RPMI7951 (cell line): Measurements from ENCODE around the gene C16orf89. TPM values are rescaled to one million over a fixed set of nuclear protein-coding genes. Genes with fewer than 3 reads are reported as not detected.
A peak's percentile ranks its signal among the peaks of the same experiment; 100 is the strongest.

ENCODE experiments used
- DNase-seq: peaks from one replicate; pipeline ENCODE4 v3.0.0-alpha.2; 2012; ENCODE audit warnings: low read depth
- total RNA-seq: library from RNA; depleted of rRNA; stranded (reverse); fragments of >200 nt; shearing (Covaris generic); gene quantifications from 2 replicates; pipeline ENCODE4 v1.2.3, GENCODE V29; 2014

The C16orf89 gene
- total RNA-seq, 1 experiment from 2014 or later, result not detected

DNA sequence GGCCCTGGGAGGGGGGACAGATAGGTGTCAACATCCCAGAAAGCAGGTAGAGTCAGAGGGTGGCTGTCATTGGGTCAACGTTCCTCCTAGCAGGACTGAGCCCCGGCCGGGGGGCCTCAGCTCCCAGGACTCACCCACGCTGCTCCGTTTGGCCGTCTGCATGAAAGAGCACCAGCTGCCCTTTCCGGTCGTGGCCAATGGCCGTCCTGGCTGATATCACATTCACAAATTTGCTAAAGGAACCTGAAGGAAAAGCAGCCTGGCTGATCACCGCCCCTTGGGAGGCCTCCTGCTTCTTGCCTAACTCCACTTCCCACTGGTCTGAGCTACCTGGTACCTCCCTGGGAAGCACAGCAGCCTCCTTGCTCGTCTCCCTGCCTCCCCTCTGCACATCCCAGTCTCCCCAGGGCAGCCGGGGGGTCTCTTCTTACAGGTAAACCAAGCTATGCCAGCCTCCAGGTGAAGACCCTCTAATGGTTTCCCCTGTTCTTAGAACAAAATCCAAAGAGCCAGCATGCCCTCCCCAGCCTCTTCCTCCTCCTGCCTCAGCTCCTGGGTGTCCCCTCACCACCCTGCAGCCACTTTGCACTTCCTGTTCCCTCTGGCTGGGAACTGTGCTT lies 35.4 kb downstream of the C16orf89 start:
- DNase-seq, result no peak

DNA sequence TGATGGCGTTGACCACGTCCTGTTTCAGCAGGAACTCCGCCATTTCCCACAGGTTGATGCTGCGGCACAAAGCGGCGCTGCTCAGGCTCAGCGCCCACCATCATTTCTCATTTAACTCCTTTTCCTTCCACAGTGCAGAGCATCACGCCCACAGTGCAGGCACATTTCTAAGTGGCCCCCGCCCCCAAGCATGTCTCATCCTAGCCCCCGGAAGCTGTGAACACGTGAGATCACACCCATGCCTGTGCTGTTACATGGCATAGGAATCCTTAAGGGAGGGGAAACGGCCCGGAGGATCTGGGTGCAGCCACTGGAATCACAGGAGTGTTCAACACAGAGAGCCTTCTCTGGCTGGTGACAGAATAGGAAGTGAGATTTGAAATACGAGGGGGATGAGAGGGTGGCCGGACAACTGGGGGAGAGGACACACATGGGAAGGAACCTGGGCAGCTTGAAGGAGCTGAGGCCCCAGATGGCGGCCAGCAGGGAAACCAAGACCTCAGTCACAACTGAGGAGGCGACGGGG lies 36.7 kb downstream of the C16orf89 start:
- no peak for DNase-seq

DNA sequence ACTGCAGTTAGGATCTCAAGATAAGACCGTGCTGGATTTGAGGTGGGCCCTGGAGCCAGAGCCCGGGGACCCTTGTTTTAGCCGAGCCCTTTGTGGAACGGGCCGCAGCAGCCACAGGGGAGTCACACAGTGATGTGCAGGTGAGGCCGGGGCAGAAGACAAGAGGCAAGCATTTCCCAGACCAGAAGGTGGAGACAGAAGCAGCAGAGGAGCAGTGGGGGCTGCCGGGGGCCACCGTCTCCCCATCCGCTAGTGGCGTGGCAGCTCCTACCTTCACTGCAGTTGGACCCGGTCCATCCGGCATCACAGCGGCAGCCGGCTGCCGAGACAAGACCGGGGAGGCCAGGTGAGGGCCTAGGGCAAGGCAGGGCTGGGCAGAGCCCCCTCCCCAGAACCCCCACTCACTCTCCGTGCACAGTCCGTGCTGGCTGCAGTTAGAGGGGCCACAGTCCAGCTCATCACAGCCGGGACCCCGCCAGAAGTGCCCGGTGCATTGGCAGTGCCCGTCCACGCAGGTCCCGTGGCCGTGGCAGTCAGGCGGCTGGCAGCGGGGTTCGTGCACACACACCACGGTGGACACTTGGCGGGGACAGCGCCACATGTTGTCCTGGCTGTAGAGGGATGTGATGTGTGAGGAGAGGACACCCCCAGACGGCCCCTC lies 38.1 kb downstream of the C16orf89 start:
- DNase-seq, result no peak

DNA sequence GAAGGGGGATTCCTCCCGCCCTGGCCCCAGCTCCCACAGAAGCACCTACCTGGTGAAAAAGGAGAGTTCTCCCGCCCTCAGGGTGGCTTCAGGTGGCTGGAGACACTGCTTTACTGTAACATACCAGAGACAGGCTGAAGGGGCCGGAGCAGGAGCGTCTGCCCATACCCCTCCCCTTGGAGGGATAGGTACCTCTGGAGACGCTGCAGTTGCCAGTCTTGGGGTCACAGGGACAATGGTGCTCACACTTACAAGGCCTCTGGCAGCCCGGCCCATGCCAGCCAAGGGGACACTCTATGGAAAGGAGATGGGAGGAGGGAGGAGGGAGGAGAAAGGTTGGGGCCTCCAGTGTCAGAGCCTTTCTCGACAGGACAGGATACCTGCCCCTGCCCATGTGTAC lies 38.7 kb downstream of the C16orf89 start:
- DNase-seq, result no peak

DNA sequence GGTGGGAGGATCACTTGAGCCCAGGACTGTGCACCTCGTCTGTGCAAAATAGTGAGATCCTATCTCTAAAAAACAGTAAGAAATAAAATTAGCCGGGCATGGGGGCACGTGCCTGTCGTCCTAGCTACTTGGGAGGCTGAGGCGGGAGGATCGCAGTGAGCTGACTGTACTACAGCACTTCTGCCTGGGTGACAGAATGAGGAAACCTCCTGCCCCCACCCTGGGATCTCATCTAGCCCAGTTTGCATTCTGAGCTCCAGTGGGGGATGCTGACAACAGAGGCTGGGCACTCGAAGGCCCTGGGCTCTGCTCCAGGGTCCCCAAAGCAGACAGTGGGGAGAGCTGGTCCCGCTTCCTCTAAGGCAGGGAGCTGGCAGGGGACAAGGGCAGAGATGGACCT lies 39.1 kb downstream of the C16orf89 start:
- DNase-seq, result no peak

DNA sequence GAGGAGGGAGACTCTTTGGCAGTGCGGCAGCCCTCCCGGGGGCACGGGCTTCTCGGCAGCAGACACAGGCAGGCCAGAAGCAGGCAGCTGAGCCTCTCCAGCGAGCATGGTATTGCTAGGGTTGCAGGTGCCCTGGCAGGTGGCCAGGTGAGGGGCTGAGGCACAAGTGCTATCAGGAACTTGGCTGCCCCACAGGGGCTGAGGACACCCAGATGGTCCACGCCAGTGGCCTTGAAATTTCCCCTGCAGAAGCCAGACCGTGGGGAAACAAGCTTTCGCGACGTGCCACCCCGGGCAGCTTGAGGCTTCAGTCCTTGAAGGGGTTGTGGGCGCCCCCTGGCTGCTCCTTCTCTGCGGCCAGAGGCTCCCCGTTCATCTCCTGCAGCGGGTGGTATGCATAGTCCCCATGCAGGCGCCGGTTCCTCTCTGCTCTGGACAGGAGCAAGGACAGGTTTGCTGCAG lies 40.6 kb downstream of the C16orf89 start:
- DNase-seq, result no peak

DNA sequence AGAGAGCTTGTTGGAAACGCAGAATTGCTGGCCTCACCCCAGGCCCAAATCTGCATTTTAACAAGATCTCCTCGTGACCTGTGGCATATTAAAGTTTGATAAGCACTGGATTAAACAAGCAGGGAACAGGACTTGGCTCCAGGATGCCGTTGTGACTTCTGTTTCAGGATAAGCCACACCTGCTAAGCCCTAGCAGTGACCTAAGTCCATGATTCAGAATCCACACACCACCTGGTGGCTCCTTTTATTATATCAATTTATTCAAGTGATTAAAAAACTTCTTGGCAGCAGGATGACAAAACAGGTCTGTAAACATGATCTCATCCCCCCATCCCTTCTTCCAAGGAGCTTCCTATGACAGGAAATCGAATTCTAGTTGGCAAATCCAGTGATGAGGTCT lies 41.1 kb downstream of the C16orf89 start:
- DNase-seq, result peak; percentile 17

DNA sequence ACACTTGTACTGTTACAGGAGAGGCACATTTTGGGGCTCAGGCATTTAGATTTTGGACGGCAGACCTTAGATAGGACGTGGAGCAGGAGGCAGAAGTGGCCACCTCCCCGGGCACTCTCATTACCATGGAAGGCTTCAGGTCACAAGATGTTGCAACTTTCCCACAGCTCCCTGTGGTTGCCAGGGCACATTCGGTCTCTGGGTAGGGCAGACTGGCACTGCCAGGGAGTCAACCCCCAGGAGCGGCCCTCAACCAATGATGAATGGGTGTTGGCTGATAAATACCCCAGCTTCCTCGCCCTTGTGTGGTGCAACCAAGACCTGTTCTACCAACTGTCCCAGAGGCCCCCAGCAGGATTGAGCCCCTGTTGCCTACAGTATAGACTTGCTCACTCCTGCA lies 43.2 kb downstream of the C16orf89 start:
- no peak for DNase-seq

DNA sequence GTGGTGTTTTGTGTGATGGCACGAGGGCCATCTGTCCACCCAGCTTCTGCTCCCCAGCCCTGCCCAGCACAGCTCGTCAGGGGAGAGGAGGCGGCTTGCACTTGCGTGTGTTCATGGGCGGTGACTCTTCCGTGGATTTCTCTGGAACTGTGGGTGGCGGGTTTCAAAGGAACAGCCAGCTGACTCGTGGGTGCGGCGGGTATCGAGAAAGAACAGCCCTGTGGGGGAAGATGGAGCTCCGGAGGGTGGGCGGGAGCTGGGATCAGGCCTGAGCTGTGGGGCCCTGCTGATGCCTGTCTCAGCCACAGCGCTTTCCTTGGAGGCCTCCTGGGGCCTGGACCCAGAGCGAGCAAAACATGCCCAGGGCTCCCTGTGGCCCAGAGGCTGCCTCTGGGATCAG lies 45.2 kb downstream of the C16orf89 start:
- no peak for DNase-seq

DNA sequence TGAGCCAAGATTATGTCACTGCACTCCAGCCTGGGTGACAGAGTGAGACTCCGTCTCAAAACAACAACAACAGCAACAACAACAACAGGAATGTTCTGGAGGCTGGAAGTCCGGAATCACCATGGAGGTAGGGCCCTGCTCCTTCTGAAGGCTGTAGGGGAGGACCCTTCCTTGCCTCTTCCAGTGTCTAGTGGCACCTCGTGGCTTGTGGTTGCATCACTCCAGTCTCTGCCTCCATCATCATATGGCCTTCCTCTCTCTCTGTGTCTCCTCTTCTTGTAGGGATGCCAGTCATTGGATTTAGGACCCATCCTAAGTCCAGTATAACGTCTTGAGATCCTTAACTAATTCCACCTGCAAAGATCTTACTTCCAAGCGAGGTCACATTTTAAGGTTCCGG lies 46.0 kb downstream of the C16orf89 start:
- DNase-seq, result no peak

DNA sequence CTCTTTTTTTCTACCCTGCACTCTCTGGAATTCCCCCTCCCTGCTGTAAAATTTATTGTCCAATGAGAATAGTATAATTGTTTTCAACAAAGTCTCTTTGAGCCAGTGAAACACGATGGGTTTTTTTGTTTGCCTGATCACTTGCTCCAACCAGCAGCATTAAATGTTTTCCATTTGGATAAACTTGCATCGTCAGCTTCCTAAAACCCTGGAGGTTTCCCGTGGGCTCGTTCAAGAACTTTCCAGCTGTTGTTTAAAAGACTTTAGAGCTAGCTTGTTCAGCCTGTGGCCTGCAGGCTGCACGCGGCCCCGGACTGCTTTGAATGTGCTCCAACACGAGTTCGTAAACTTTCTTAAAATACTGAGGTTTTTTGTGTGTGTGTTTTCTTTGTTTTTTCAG lies 47.0 kb downstream of the C16orf89 start:
- no peak for DNase-seq

DNA sequence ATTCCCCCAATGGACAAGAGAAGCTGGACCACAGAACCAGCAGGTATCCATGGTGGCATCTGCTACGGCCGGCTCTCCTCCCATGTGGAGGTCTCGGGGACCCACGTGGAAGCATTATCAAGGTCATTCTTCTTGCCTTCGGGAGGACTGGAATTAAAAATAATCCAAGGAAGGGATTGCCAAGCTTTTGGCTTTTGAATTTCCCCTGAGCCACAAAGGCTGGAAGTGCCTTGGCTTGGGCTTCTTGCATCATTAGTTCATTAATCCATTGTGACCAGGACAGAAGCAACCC lies 48.1 kb downstream of the C16orf89 start:
- DNase-seq, result no peak

DNA sequence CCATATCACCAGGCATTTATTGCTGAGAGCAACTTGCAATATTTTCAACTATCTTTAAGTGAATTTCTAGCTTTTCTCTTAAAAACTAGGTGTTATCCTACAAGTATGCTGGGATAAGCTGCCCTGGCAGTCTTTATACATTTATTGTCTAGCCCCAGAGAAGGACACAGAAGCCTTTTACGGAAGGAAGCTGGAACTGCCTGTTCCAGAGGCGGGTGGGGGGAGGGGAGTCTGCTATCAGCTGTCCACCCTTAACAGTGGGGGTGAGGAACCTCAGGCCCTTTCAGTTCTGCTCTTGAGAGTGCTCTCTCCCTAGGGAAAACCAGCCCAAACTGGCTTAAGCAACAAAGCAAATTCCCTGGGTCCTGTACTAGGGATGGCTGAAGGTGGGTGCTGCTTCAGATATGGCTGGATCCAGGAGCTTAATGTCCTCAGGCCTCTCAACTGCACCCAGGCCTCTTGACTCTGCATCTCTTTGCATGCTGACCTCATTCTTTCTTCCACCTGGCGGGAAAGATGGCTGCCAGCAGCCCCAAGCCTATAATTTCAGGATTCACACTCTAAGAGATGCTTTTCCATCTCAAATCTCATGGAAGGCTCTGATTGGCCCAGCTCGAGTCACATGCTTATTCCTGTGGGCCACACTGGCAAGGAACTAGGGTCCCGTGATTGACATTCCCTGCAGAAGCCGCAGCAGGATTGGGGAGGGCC lies 48.6 kb downstream of the C16orf89 start:
- no peak for DNase-seq

DNA sequence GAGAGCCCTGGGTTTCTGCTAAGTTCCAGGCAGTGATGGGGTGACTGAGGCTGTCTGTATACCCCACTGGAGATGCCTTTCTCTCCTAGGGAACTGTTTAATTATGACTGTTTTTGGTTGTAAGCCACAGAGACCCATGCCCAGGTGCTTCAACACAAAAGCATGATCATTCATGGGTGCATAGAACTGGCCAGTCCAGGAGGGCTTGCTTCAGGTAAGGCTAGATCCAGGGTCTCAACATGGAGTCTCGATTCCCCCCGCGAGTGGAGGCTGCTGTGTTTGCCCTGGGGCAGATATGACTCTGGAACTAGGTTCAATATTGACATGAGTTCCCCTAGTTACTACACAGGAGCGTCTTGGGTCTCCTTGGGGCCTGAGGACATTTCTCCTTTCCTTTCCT lies 49.9 kb downstream of the C16orf89 start:
- no peak for DNase-seq

DNA sequence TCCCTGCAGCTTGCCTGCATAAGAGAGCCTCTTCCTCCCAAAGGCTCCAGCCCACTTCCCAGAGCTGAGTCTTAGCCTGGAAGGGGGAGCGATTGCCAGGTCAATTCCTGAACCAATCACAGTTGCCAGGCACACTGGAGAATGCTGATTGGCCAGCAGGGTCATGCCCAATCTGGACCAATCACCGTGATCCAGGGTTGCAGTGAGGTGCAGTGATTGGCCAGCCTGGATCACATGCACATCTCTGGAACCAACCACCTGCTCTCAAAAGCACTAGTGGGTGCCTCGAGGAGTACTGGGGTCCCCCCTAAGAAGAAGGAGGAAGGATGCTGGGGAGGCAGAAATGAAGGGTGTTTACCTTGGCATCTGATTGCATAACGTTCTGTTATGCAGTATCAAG lies 50.4 kb downstream of the C16orf89 start:
- DNase-seq, result no peak

DNA sequence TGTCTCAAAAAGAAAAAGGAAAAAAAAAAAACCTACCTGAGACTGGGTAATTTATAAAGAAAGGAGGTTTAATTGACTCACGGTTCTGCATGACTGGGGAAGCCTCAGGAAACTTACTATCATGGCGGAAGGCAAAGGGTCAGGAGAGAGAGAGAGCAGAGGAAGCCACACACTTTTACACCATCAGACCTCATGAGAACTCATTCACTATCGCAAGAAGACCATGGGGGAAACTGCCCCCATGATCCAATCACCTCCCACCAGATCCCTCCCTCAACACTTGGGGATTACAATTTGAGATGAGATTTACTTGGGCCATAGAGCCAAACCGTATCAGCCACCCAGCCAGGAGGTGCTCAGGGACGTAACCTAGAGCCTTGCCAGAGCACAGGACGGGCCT lies 52.9 kb downstream of the C16orf89 start:
- DNase-seq, result no peak

DNA sequence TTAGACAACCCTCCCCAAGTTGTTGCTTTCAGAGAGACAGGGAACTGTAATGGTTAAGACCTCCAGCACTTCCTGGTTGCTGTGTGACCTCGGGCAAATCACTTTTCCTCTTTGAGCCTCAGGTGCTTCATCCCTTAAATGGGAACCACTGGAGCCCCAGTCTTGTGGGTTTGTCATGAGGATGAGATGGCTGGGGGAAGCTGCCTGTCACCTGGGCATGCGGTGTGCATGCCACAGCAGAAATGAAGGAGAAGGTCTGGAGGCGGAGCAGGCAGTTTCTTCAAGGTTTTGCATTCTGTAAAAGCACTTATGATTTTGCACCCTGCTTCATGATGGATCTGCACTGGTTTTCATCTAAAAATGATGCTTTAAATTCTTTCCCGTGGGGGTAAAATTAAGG lies 54.1 kb downstream of the C16orf89 start:
- DNase-seq, result no peak

DNA sequence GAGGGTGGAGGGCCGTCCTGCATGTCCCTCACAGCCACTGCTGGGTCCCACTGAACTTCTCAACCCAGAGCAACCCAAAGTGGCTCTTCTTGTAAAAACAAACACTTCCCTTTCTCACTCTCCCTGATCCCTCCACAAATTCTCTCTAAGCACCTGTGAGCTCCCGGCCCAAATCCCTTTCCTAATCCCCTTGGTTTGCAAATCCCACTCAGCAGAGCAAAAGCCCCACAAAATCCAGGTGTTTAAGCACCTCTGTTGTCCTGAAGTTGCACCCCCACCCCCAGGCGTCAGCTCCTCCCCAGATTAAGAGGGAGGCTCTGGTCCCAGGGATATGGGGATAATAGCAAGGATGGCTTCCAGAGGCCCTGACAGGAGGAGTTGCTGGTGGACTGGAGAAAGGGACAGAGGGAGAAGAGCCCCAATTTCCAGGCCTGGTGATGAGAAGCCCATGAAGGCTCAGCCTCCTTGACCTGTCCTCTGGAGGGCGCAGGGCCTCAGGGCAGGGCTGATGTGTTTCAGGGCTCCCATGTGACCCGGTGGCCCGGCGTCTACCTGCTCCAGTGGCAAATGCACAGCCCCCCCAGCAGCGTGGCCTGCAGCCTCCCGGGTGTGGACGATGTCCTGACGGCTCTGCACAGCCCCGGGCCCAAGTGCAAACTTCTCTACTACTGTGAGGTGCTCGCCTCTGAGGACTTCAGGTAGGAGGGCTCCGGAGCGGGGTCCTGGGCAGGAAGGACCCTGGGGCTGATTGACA lies 55.0 kb downstream of the C16orf89 start:
- no peak for DNase-seq

DNA sequence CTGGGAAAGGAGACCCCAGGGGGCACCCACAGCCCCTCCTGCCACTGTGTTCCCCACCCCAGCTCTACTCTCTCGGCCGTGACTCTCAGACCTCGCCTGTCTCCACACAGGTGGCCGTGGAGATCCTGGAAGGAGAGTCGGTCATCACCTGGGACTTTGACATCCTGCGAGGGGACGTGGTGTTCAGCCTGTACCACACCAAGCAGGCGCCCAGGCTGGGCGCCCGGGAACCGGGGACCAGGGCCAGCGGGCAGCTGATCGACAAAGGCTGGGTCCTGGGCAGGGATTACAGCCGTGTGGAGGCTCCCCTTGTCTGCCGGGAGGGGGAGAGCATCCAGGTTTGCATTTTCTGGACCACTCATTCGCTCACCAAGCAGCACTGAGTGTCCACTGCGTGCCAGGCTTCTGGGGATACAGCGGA lies 57.4 kb downstream of the C16orf89 start:
- DNase-seq, result no peak

DNA sequence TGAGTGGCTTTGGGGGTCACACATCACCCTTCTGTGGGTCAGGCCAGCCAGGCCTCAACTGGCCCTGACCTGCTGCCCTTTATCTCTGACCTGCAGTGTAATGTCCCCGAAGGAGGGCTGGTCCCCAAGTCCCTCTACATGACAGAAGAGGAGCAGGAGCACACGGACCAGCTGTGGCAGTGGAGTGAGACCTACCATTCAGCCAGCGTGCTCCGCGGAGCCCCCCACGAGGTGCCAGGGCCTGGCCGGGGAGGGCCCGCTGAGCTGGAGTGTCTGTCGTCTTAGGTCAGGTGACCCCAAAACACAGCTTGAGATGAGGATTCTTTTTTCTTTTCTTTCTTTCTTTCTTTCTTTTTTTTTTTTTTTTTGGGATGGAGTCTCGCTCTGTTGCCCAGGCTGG lies 58.5 kb downstream of the C16orf89 start:
- DNase-seq, result no peak

DNA sequence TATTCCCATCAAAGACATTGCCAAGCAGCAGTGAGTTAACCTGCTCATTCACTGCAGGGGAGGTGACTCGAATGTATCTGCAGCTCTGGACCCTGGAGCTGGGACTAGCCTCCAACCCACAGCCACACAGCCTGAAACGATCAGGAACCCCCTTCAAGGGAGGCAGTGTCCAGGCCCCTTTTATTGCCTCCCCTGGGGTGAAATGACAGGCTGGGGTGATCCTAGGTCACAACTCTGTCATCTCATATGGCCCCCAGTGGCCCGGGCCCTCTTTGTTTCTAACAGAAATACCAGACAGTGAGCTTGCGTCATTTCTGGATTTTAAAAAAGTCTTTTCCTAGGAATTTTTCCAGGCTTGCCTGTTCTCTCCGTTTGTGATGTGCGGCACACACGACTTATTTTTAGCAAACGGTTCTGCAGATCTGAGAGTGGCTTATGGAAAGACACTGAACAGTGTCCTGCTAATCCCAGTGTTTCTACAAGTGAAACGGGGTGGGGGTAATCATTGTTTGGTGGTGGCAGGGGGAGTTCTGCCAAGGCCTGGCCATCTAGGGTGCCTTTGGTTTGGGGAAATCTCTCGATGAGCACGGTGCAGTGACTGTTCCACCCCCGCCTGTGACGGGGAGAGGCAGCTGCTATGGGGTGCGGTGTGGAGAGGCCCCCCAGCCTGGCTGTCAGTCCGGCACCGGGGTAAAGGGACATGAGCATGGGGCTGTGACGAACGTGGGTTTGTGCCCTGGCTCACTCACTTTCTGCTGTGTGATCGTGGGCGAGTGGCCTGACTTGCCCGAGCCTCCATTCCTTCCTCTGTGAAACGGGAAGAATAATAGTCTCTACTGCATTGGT lies 59.2 kb downstream of the C16orf89 start:
- DNase-seq, result no peak

DNA sequence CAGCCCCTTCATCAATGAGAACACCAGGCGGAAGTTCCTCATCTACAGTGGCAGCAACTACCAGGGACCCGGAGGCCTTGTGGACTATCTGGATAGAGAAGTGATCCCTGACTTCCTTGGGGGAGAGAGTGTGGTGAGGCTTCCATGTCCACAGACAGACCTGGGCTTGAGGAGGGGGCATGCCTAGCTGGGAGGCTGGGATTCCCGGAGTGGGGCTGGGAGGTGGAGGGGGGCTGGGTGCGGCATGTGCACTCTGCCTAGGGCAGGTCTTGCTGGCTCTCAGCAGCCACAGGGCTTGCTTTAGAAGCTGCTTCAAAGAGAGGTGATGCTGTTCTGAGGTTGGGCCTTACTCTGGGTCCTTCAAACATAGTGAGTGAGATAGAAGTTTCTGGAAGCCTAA lies 59.8 kb downstream of the C16orf89 start:
- no peak for DNase-seq
